SK-N-SH treated with all-trans-retinoic acid at 6 μM for 48 hours (cell line): ENCODE measurements around the gene SEPTIN5.

ENCODE experiments used
- ATAC-seq: fragments of 200-7000 bp; cut with Tn5 transposase; 3 replicates; pipeline ENCODE4 v1.9.1; 2020; ENCODE audit warnings: mild to moderate bottlenecking, moderate library complexity
- ARNTL ChIP-seq: fragments of 450-650 bp; formaldehyde crosslinking; IDR thresholded peaks from 2 replicates; pipeline ENCODE4 v1.5.0; 2020; ENCODE audit warnings: low read depth, mild to moderate bottlenecking, moderate library complexity, borderline replicate concordance
- CREB5 ChIP-seq: fragments of 250-450 bp; sonication (Bioruptor Pico); IDR thresholded peaks from 2 replicates; pipeline ENCODE4 v1.5.1; 2020; ENCODE audit warnings: low read depth, mild to moderate bottlenecking, moderate library complexity
- CSRNP3 ChIP-seq: fragments of 250-450 bp; sonication (Bioruptor Pico); IDR thresholded peaks from 2 replicates; pipeline ENCODE4 v1.5.1; 2021; ENCODE audit warnings: mild to moderate bottlenecking, moderate library complexity
- ESRRG ChIP-seq: fragments of 250-450 bp; sonication (Bioruptor Pico); IDR thresholded peaks from 2 replicates; pipeline ENCODE4 v1.6.1; 2021; ENCODE audit warnings: mild to moderate bottlenecking
- GLIS3 ChIP-seq: fragments of 250-450 bp; sonication (Bioruptor Pico); IDR thresholded peaks from 2 replicates; pipeline ENCODE4 v1.5.0; 2020; ENCODE audit warnings: mild to moderate bottlenecking, moderate library complexity
- ISL1 ChIP-seq: fragments of 250-450 bp; sonication (Bioruptor Pico); IDR thresholded peaks from 2 replicates; pipeline ENCODE4 v2.1.2; 2022; ENCODE audit warnings: mild to moderate bottlenecking, moderate library complexity
- OSR1 ChIP-seq: fragments of 250-450 bp; sonication (Bioruptor Pico); IDR thresholded peaks from 2 replicates; pipeline ENCODE4 v1.8.0; 2022; ENCODE audit warnings: moderate library complexity, mild to moderate bottlenecking, inconsistent platforms
- PATZ1 ChIP-seq: fragments of 250-450 bp; sonication (Bioruptor Pico); IDR thresholded peaks from 2 replicates; pipeline ENCODE4 v1.8.0; 2020; ENCODE audit warnings: mild to moderate bottlenecking, moderate library complexity, borderline replicate concordance
- POU6F1 ChIP-seq: fragments of 250-450 bp; sonication (Bioruptor Pico); IDR thresholded peaks from 2 replicates; pipeline ENCODE4 v1.8.0; 2021; ENCODE audit warnings: low read depth, mild to moderate bottlenecking, moderate library complexity, borderline replicate concordance
- PPARA ChIP-seq: fragments of 250-450 bp; sonication (Bioruptor Pico); IDR thresholded peaks from 2 replicates; pipeline ENCODE4 v1.5.0; 2020; ENCODE audit warnings: mild to moderate bottlenecking, borderline replicate concordance
- RARB ChIP-seq: fragments of 250-450 bp; sonication (Bioruptor Pico); IDR thresholded peaks from 2 replicates; pipeline ENCODE4 v1.8.0; 2021; ENCODE audit warnings: mild to moderate bottlenecking, moderate library complexity
- SNAI2 ChIP-seq: fragments of 250-450 bp; sonication (Bioruptor Pico); IDR thresholded peaks from 2 replicates; pipeline ENCODE4 v1.5.0; 2020; ENCODE audit warnings: mild to moderate bottlenecking, moderate library complexity
- TCF4 ChIP-seq: fragments of 250-450 bp; sonication (Bioruptor Pico); IDR thresholded peaks from 2 replicates; pipeline ENCODE4 v1.8.0; 2021; ENCODE audit warnings: mild to moderate bottlenecking, moderate library complexity, borderline replicate concordance
- TOX ChIP-seq: fragments of 250-450 bp; sonication (Bioruptor Pico); IDR thresholded peaks from 2 replicates; pipeline ENCODE4 v1.8.0; 2021; ENCODE audit warnings: mild to moderate bottlenecking, moderate library complexity, borderline replicate concordance
- TSHZ2 ChIP-seq: fragments of 250-450 bp; sonication (Bioruptor Pico); IDR thresholded peaks from 2 replicates; pipeline ENCODE4 v1.5.0; 2020; ENCODE audit warnings: mild to moderate bottlenecking, moderate library complexity
- ZC3H10 ChIP-seq: fragments of 250-450 bp; sonication (Bioruptor Pico); IDR thresholded peaks from 2 replicates; pipeline ENCODE4 v1.5.1; 2021; ENCODE audit warnings: mild to moderate bottlenecking, moderate library complexity
- ZFP30 ChIP-seq: fragments of 450-650 bp; formaldehyde crosslinking; IDR thresholded peaks from 2 replicates; pipeline ENCODE4 v1.5.0; 2022; ENCODE audit warnings: mild to moderate bottlenecking, moderate library complexity
- ZNF565 ChIP-seq: fragments of 450-650 bp; formaldehyde crosslinking; conservative IDR thresholded peaks from 2 replicates; pipeline ENCODE4 v1.5.0; 2020; ENCODE audit warnings: low read depth, mild to moderate bottlenecking, moderate library complexity
- ZNF70 ChIP-seq: fragments of 450-650 bp; formaldehyde crosslinking; IDR thresholded peaks from 2 replicates; pipeline ENCODE4 v1.5.0; 2020; ENCODE audit warnings: mild to moderate bottlenecking, moderate library complexity
- ZNF8 ChIP-seq: fragments of 450-650 bp; formaldehyde crosslinking; IDR thresholded peaks from 2 replicates; pipeline ENCODE4 v1.5.0; 2020; ENCODE audit warnings: mild to moderate bottlenecking, moderate library complexity

Gene SEPTIN5

GRCh38 chr22:19665784-19666672 is 48.3 kb upstream of the SEPTIN5 start:
- TF ChIP-seq TSHZ2 (no peak), CSRNP3 (no peak), ZNF8 (CRISPR knock-in tag) (no peak), RARB (CRISPR knock-in tag) (no peak)

GRCh38 chr22:19666673-19667593 is 47.4 kb upstream of the SEPTIN5 start:
- ATAC-seq, result peak; percentile 8
- TF ChIP-seq TSHZ2 (no peak), ZNF8 (CRISPR knock-in tag) (no peak), ZNF565 (CRISPR knock-in tag) (no peak), CSRNP3 (no peak), ZC3H10 (CRISPR knock-in tag) (no peak), SNAI2 (no peak), ARNTL (CRISPR knock-in tag) (no peak), PATZ1 (CRISPR knock-in tag) (no peak), TCF4 (CRISPR knock-in tag) (no peak), GLIS3 (no peak), ISL1 (no peak), POU6F1 (CRISPR knock-in tag) (no peak), RARB (CRISPR knock-in tag) (no peak), ESRRG (CRISPR knock-in tag) (no peak), ZFP30 (no peak), OSR1 (CRISPR knock-in tag) (no peak), TOX (CRISPR knock-in tag) (no peak), CREB5 (no peak), PPARA (CRISPR knock-in tag) (no peak), ZNF70 (CRISPR knock-in tag) (no peak)
- TF ChIP-seq, all 23 proteins: peak for 0

More at GRCh38 chr22:19665784-19666672, 48.3 kb upstream of the SEPTIN5 start:
- no peak for ATAC-seq
